Ishikawa (cell line): ENCODE data around the gene DMTF1.

ENCODE experiments used
- CEBPB ChIP-seq: IDR thresholded peaks from 2 replicates; pipeline ENCODE4 v1.6.1; 2012
- CREB1 ChIP-seq: IDR thresholded peaks from 2 replicates; pipeline ENCODE4 v1.6.1; 2012; ENCODE audit warnings: low read depth
- EGR1 ChIP-seq: IDR thresholded peaks from 2 replicates; pipeline ENCODE4 v1.6.1; 2012
- EP300 ChIP-seq: IDR thresholded peaks from 2 replicates; pipeline ENCODE4 v1.6.1; 2012; ENCODE audit warnings: borderline replicate concordance
- FOXM1 ChIP-seq: IDR thresholded peaks from 2 replicates; pipeline ENCODE4 v1.6.1; 2012; ENCODE audit warnings: low read depth, borderline replicate concordance
- NFIC ChIP-seq: IDR thresholded peaks from 2 replicates; pipeline ENCODE4 v1.6.1; 2012
- RAD21 ChIP-seq: IDR thresholded peaks from 2 replicates; pipeline ENCODE4 v1.6.1; 2012; ENCODE audit warnings: low read depth
- TAF1 ChIP-seq: IDR thresholded peaks from 2 replicates; pipeline ENCODE4 v1.6.1; 2012; ENCODE audit warnings: low read depth, mild to moderate bottlenecking
- TCF12 ChIP-seq: IDR thresholded peaks from 2 replicates; pipeline ENCODE4 v1.6.1; 2012; ENCODE audit warnings: low read depth
- TEAD4 ChIP-seq: IDR thresholded peaks from 2 replicates; pipeline ENCODE4 v1.6.1; 2012
- YY1 ChIP-seq: IDR thresholded peaks from 2 replicates; pipeline ENCODE4 v1.6.1; 2012; ENCODE audit warnings: low read depth
- ZBTB7A ChIP-seq: IDR thresholded peaks from 2 replicates; pipeline ENCODE4 v1.6.1; 2012; ENCODE audit warnings: low read depth
- TF ChIP-seq, protein P1 (sequence below): IDR thresholded peaks from 2 replicates; pipeline ENCODE4 v1.6.1; 2012
- TF ChIP-seq, protein P2 (sequence below): IDR thresholded peaks from 2 replicates; pipeline ENCODE4 v1.6.1; 2012
- TF ChIP-seq, protein P3 (sequence below): IDR thresholded peaks from 2 replicates; pipeline ENCODE4 v1.6.1; 2012; ENCODE audit warnings: low read depth, mild to moderate bottlenecking

Gene DMTF1

DNA sequence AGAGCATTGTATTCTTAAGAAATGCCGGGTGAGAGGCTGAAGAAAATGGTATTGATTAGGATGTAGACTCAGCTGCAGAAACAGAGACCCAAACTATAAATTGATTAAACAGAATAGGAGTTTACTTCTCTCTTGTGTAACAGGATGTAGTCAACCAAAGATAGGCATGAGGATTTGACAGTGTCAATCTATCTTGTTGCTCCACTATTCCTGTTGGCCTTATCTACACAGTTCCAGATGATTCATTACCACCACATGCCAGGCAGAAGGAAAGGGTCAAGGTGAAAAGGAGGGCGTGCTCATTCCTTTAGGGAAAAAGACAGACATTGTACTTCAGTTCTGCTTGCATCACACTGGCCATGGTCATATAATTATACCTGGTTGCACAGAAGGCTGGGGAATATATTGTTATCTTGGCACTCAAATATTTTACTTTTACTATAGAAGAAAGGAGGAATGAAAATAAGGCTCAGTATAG is 11.9 kb upstream of the DMTF1 start:
- TF ChIP-seq NFIC (no peak), CEBPB (no peak), FOXM1 (no peak), YY1 (no peak)
- TF ChIP-seq, protein P1, sequence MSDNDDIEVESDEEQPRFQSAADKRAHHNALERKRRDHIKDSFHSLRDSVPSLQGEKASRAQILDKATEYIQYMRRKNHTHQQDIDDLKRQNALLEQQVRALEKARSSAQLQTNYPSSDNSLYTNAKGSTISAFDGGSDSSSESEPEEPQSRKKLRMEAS, result no peak
- TF ChIP-seq, protein P2, sequence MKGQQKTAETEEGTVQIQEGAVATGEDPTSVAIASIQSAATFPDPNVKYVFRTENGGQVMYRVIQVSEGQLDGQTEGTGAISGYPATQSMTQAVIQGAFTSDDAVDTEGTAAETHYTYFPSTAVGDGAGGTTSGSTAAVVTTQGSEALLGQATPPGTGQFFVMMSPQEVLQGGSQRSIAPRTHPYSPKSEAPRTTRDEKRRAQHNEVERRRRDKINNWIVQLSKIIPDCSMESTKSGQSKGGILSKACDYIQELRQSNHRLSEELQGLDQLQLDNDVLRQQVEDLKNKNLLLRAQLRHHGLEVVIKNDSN, result no peak

DNA sequence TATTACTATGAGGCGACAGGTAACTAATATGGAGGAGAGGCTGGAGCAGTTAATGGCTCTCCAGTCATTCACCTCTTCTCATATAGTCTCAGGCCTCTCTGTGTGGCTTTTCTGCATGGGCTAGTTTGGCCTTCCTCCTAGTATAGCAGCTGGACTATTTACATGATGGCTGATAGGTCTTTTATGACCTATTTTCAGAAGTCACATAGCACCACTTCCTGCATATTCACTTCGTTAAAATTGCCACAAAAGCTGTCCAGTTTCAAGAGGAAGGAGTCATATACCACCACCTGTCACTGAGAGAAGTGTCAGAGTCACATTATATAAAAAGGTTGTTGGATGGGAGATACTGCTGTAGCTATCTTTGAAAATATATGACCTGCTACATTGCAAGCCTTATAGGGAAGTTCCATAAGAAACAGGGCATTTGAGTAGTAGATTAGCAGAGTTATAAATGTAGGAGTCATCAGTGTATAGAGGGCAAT is 8.0 kb upstream of the DMTF1 start:
- TF ChIP-seq TEAD4, result no peak
- TF ChIP-seq, protein P3, sequence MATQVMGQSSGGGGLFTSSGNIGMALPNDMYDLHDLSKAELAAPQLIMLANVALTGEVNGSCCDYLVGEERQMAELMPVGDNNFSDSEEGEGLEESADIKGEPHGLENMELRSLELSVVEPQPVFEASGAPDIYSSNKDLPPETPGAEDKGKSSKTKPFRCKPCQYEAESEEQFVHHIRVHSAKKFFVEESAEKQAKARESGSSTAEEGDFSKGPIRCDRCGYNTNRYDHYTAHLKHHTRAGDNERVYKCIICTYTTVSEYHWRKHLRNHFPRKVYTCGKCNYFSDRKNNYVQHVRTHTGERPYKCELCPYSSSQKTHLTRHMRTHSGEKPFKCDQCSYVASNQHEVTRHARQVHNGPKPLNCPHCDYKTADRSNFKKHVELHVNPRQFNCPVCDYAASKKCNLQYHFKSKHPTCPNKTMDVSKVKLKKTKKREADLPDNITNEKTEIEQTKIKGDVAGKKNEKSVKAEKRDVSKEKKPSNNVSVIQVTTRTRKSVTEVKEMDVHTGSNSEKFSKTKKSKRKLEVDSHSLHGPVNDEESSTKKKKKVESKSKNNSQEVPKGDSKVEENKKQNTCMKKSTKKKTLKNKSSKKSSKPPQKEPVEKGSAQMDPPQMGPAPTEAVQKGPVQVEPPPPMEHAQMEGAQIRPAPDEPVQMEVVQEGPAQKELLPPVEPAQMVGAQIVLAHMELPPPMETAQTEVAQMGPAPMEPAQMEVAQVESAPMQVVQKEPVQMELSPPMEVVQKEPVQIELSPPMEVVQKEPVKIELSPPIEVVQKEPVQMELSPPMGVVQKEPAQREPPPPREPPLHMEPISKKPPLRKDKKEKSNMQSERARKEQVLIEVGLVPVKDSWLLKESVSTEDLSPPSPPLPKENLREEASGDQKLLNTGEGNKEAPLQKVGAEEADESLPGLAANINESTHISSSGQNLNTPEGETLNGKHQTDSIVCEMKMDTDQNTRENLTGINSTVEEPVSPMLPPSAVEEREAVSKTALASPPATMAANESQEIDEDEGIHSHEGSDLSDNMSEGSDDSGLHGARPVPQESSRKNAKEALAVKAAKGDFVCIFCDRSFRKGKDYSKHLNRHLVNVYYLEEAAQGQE, result no peak
- no peak for TF ChIP-seq ZBTB7A
- TF ChIP-seq CREB1, result no peak
- TF ChIP-seq EGR1, result no peak
- TF ChIP-seq TAF1, result no peak
- TF ChIP-seq, protein P2, result no peak
- TF ChIP-seq CEBPB, result no peak
- no peak for TF ChIP-seq EP300
- TF ChIP-seq TCF12, result no peak

DNA sequence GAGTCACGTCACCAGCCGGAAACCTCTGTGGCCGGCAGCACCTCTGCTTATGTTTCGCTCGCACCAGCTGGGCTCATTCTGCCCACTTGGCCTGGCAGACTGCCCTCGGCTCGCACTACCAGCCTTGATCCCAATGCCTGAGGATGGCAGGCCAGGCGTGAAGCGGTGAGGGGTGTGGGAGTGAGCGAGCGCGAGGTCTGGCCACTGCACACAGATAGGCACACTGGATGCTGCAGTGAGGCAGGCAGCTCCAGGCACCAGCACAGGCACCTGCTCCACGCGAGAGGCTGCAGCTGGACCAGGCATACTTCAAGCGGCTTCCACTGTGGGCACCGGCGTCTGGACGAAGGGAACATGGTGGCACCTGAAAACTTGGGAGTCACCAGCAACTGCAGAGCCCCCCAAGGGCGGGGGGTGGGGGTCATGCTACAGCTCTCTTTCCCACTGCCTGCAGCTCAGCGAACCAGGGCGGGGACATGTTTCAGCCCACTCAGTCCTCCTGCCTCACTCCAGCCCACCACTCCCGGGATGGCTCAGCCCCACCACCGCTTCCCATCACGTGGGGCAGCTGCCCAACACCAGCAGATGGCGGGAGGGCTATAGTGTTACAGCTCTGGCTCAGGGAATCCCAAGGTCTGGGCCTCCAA is 5.4 kb upstream of the DMTF1 start:
- TF ChIP-seq RAD21 (no peak), CREB1 (no peak), TEAD4 (no peak), TAF1 (no peak), YY1 (no peak), CEBPB (no peak), ZBTB7A (no peak), EP300 (no peak), NFIC (no peak), TCF12 (no peak), FOXM1 (no peak), EGR1 (no peak)
- TF ChIP-seq, protein P1, result no peak
- TF ChIP-seq, protein P3, result no peak
- TF ChIP-seq, protein P2, result no peak

DNA sequence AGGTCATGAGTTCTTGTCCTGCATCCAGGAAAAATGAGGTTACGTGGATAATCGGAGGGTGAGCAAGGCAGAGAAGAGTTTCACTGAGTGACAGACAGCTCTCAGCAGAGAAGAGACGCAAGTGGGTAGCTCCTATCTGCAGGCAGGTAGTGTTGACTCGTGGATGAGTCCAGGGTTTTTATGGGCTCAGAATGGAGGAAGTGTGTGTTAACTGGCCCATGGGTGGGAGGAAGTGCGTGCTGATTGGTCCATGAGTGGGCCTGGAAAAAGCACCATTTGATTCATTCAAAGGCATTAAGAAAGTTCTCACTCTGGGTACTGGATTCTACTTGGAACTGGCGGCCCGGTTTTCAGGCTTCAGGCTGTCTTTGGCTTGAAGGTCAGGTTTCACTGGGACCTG is 4.8 kb upstream of the DMTF1 start:
- TF ChIP-seq, protein P3, result no peak
- TF ChIP-seq CREB1, result no peak
- no peak for TF ChIP-seq FOXM1
- no peak for TF ChIP-seq NFIC
